Epidermal melanocyte (primary cell): Measurements from ENCODE around the gene FABP2.
"Not testable (repeated sequence)": the region's sequence is repeated elsewhere in the genome, so short reads cannot be mapped to it uniquely, and the experiment has no call there.

Experiments used
- DNase-seq: peaks from one replicate; pipeline ENCODE4 v3.0.0; 2011; ENCODE audit warnings: low spot score; ENCODE audit not compliant: insufficient read length

FABP2 gene

GRCh38 chr4:119313237-119313636, 8.7 kb downstream of the FABP2 start:
- no peak for DNase-seq

- DNase-seq, result no peak
Observed at GRCh38 chr4:119310826-119311225, 11.1 kb downstream of the FABP2 start.

GRCh38 chr4:119307606-119308005, 14.3 kb downstream of the FABP2 start:
- DNase-seq, result no peak

GRCh38 chr4:119304431-119304830, 17.5 kb downstream of the FABP2 start:
- DNase-seq, result no peak

- no peak for DNase-seq
Observed at GRCh38 chr4:119303587-119304305, 18.2 kb downstream of the FABP2 start.

GRCh38 chr4:119302073-119302832, 19.7 kb downstream of the FABP2 start:
- DNase-seq, result no peak

GRCh38 chr4:119300101-119300978, 21.6 kb downstream of the FABP2 start:
- DNase-seq, result peak; percentile 74

- DNase-seq, result no peak
Observed at GRCh38 chr4:119299741-119300100, 22.2 kb downstream of the FABP2 start.

GRCh38 chr4:119299260-119299671, 22.7 kb downstream of the FABP2 start:
- DNase-seq, result no peak

GRCh38 chr4:119297795-119298194, 24.1 kb downstream of the FABP2 start:
- DNase-seq, result no peak

GRCh38 chr4:119296356-119296755, 25.6 kb downstream of the FABP2 start:
- DNase-seq, result no peak

GRCh38 chr4:119290598-119290997, 31.3 kb downstream of the FABP2 start:
- DNase-seq, result no peak

- no peak for DNase-seq
Observed at GRCh38 chr4:119289313-119289712, 32.6 kb downstream of the FABP2 start.

GRCh38 chr4:119286377-119287002, 35.4 kb downstream of the FABP2 start:
- no peak for DNase-seq

GRCh38 chr4:119284876-119285780, 36.8 kb downstream of the FABP2 start:
- no peak for DNase-seq

- no peak for DNase-seq
Observed at GRCh38 chr4:119281393-119281792, 40.5 kb downstream of the FABP2 start.

- not testable (repeated sequence) for DNase-seq
Observed at GRCh38 chr4:119279945-119280344, 42.0 kb downstream of the FABP2 start.

GRCh38 chr4:119279541-119279940, 42.4 kb downstream of the FABP2 start:
- not testable (repeated sequence) for DNase-seq

GRCh38 chr4:119271361-119272085, 50.4 kb downstream of the FABP2 start:
- no peak for DNase-seq

GRCh38 chr4:119268466-119268865, 53.5 kb downstream of the FABP2 start:
- no peak for DNase-seq
